GM19455 (cell line): Measurements from ENCODE around the gene ETV4.

Source experiments
- ATAC-seq: cut with Tn5 transposase; IDR thresholded peaks from one replicate; pipeline ENCODE4 v1.9.1; 2021; ENCODE audit not compliant: unreplicated experiment

ETV4 gene

GRCh38 chr17:43546319-43547188 is at the start of gene ETV4:
TSS of gene ETV4 (minus strand) at chr17:43546340. CDS start at chr17:43545617, 723 bp downstream.
- peak; percentile 77 for ATAC-seq

DNA sequence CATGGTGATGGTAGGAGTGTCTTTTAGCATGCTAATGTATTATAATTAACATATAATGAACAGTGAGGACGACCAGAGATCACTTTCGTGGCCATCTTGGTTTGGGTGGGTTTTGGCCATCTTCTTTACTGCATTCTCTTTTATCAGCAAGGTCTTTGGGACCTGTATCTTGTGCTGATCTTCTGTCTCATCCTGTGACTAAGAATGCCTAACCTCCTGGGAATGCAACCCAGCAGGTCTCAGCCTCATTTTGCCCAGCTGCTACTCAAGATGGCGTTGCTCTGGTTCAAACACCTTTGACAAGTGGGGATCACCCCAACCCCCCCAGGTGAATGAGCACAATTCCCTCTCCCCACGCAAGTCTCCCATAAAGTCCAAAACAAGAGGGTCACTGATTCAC is 49.3 kb upstream of the ETV4 start:
- no peak for ATAC-seq

DNA sequence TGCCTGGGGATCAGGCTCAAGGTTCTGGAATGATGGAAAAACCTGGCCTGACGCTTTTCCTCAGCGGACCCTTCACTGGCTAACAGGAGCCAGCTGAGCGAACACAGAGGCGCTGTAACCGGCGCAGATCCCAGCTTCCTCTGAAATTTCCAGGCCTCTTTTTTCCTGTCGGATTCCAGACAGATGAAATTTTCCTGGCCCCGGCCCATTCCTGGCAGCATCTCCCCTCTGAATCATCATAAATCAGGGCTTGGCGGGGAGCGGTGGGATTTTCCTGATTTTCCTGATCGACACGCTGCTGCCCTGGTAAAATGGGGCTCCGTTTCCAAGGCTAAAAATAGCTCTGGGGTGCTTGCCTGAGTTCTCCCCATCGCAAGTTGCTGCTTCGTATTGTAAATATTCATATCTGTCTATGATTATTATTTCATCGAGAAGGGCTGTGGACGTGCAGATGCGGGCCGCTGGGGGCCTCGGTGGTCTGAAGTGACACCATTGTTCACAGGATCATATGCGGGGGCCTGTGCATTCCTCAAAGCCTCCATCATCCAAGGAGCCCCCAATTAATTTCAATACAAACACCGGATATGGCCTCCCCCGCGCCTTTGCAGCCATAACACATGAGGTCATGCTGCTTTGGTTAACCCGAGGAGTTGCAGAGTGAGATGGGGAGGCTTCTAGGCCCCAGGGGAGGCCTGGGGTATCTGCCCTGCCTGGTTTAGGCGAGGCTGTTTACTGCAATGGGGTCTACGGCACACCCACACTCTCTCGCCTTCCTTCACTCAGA is 45.8 kb upstream of the ETV4 start:
- no peak for ATAC-seq

DNA sequence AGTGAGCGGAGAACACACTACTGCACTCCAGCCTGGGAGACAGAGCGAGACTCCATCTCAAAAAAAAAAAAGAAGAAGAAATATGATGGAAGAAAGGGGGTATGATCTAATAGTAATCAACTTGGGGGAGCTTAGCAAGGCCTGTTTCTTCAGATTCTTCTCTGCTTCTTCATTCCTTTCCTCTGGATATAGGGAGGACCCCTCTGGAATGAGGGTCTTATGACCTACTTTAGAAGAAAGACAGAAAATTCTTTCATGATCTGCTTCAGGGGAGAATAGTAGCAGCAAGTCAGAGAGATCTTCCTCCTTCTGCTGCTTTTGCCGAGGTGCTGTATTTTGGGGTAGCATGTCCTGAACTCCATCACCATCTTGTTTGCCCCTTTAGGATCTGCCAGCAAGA is 44.9 kb upstream of the ETV4 start:
- no peak for ATAC-seq

GRCh38 chr17:43588664-43589435 is 42.7 kb upstream of the ETV4 start:
- no peak for ATAC-seq

- no peak for ATAC-seq
Measured at GRCh38 chr17:43588121-43588520, 42.0 kb upstream of the ETV4 start.

DNA sequence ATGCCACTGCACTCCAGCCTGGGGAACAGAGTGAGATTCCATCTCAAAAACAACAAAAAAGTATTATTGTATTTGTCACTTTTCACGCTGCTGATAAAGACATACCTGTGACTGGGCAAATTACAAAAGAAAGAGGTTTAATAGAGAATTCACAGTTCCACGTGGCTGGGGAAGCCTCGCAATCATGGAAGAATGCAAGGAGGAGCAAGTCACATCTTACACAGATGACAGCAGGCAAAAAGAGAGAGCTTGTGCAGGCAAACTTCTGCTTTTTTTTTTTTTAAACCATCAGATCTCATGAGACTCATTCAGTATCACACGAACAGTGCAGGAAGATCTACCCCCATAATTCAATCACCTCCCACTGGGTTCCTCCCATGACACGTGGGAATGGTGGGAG is 41.5 kb upstream of the ETV4 start:
- ATAC-seq, result no peak

- no peak for ATAC-seq
Measured at GRCh38 chr17:43584666-43585102, 38.5 kb upstream of the ETV4 start.

- ATAC-seq, result no peak
Measured at GRCh38 chr17:43583332-43583731, 37.2 kb upstream of the ETV4 start.

DNA sequence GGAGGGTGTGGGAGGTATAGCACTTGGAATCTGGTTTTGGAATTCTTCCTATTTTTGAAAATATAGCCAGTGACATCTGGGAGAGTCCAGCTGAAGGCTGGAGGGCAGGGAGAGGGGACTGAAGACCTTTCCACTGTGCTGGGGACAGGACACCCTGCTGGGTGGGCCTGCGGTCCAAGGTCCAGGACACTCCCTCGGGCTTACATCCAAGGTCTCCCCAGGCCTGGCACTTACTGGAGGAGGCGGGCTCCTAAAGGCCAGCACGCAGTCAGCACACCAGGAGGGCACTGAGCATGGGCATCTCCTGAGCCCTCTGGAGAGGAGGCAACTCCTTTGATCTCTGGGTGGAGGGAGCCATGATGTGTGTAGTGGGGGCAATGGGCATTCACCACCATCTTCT is 35.5 kb upstream of the ETV4 start:
- no peak for ATAC-seq

DNA sequence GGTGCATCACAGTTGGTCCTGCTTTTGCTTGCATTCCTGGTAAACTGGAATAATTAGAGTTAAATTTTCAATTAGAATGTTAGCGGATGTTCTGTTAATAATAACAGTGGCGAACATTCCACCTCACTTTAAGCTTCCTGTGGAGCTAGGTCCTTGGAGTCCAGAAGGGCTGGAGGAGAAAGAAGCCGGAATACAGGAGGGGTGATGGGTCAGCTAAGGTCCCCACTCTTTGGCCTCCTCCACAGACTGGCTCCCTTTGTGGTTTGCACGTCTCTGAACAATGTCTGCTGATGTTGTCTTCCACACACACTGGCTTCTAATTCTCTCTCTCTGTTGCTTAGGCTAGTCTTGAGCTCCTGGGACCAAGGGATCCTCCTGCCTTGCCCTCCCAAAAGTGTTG is 35.0 kb upstream of the ETV4 start:
- no peak for ATAC-seq

- ATAC-seq, result no peak
Measured at GRCh38 chr17:43579566-43580140, 33.5 kb upstream of the ETV4 start.

GRCh38 chr17:43578699-43579565 is 32.8 kb upstream of the ETV4 start:
- ATAC-seq, result no peak

GRCh38 chr17:43578404-43578698 is 32.2 kb upstream of the ETV4 start:
- no peak for ATAC-seq

DNA sequence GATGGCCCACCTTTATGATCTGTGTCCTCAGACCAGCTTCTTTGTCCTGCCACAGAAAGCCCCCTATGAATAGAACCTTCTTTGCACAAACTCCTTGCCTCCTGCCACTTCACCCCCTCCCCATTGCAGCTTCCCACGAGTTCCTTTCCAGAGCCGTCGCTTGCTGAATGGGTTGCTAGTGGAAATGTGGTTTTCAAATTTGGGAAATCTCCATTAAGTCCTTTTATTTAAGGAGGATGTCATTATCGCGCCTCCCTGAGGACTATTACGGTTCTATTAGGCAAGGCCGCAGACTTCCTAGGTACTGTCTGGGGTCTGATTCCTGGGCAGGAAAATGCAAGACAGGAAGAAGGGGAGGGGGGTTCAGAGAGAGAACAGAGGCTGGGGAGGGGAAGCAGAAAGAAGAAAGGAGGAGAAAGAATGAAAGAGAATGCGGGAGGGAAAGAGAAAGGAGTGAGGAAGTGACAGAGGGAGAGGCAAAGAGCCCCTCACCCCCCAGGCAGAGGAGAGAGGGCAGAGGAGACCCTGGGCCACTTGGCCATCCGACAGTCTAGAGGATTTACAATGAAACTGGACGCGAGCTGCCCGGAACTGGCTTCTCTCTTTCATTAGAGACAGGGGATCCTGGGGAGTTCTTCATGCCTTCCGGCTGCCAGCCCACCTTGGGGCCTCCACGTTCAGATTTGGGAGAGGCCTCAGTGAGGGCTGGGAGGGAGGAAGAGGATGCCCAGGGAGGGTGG is 31.7 kb upstream of the ETV4 start:
- ATAC-seq, result no peak

- ATAC-seq, result no peak
Measured at GRCh38 chr17:43576563-43577229, 30.6 kb upstream of the ETV4 start.

DNA sequence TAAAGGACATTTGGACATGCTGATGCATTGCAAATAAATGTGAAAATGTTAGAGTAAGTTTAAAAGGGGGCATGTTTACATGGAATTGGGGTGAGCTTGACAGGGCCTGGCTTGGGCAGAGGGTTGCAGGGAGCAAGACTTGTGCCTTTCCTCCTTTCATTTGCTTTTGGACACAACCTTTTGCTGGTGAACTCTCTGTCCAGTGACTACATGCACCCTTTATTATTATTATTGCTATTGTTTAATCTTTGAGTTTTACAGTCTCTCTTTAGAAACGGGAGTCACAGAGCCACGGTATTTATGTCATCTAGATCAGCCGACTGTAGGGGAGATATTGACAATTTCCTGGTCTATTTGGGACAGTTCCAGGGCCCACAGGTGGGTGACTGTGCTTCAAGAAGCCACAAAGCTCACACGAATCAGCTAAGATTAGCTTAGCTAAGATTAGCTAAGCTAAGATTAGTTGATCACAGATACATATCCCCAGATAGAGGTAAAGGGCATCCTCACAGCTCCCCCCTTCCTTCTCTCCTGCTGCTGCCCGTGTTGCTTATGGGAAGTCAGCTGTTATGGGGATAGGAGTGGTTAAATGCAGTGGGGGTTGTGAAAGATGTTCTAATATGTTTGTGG is 28.9 kb upstream of the ETV4 start:
- ATAC-seq, result no peak

- no peak for ATAC-seq
Measured at GRCh38 chr17:43574348-43574747, 28.2 kb upstream of the ETV4 start.
